Prostate gland (tissue), 2 donors: Measurements from ENCODE around the gene MCCC2. TPM values are rescaled to one million over a fixed set of nuclear protein-coding genes. Genes with fewer than 3 reads are reported as not detected.
"Not testable (repeated sequence)": the region's sequence is repeated elsewhere in the genome, so short reads cannot be mapped to it uniquely, and the experiment has no call there.

Source experiments
- DNase-seq: peaks from one replicate; pipeline ENCODE4 v3.0.0-alpha.2; 2019; ENCODE audit warnings: low spot score
- H3K27ac ChIP-seq, 2 donors: fragments of 200-600 bp; sonication (generic); 2 replicates each; pipeline ENCODE4 v1.5.1; 2017 to 2019
- H3K27me3 ChIP-seq: fragments of 200-600 bp; sonication (generic); replicated peaks from 2 replicates; pipeline ENCODE4 v1.5.1; 2019; ENCODE audit not compliant: insufficient read depth
- H3K36me3 ChIP-seq, 2 donors: fragments of 200-600 bp; sonication (generic); 1 replicate in 1 of 2; 2 replicates in 1 of 2; pipeline versions ENCODE4 v1.5.1 to v1.8.1; 2017 to 2019
- H3K4me1 ChIP-seq: fragments of 200-600 bp; sonication (generic); replicated peaks from 2 replicates; pipeline ENCODE4 v1.5.1; 2019
- H3K4me3 ChIP-seq, 2 donors: fragments of 200-600 bp; sonication (generic); 2 replicates each; pipeline ENCODE4 v1.5.1; 2017 to 2019
- H3K9me3 ChIP-seq: fragments of 200-600 bp; sonication (generic); 2 replicates; pipeline ENCODE4 v1.5.1; 2017
- POLR2A ChIP-seq: fragments of 450-650 bp; IDR thresholded peaks from one replicate; pipeline ENCODE4 v1.6.1; 2016; ENCODE audit warnings: antibody characterized with exemption, mild to moderate bottlenecking
- POLR2AphosphoS5 ChIP-seq: sonication (generic); formaldehyde crosslinking; IDR thresholded peaks from one replicate; pipeline ENCODE4 v1.6.1; 2017; ENCODE audit warnings: antibody characterized with exemption
- WGBS: methylation state at CpG from one replicate; pipeline ENCODE4 v1.1.5; 2018; 5-methylcytosine and 5-hydroxymethylcytosine counted together
- intact Hi-C: fragments of 100-400 bp; cut with DNase I; formaldehyde crosslinking; loops from one replicate; pipeline ENCODE4 v1.14.2; 2022
- total RNA-seq, 2 donors: library from RNA; depleted of rRNA; stranded (reverse); fragments of >200 nt; gene quantifications; one replicate each; pipeline ENCODE4 v1.1.0, GENCODE V29; 2016
- TF ChIP-seq, protein P1 (sequence below), 4 experiments: fragments of 200-600 bp in 2 of 4; fragments of 450-650 bp in 2 of 4; sonication (generic) in 2 of 4; IDR thresholded peaks; 1 replicate in 3 of 4; 2 replicates in 1 of 4; pipeline ENCODE4 v1.5.1; 2016 to 2019; ENCODE audit warnings: antibody characterized with exemption in 4 of 4, mild to moderate bottlenecking in 2 of 4, moderate library complexity in 2 of 4

Gene MCCC2
- total RNA-seq = 100 to 1,000 TPM in 1 of 2 donors, 10 to 100 TPM in 1; 53.0 to 141 TPM

DNA sequence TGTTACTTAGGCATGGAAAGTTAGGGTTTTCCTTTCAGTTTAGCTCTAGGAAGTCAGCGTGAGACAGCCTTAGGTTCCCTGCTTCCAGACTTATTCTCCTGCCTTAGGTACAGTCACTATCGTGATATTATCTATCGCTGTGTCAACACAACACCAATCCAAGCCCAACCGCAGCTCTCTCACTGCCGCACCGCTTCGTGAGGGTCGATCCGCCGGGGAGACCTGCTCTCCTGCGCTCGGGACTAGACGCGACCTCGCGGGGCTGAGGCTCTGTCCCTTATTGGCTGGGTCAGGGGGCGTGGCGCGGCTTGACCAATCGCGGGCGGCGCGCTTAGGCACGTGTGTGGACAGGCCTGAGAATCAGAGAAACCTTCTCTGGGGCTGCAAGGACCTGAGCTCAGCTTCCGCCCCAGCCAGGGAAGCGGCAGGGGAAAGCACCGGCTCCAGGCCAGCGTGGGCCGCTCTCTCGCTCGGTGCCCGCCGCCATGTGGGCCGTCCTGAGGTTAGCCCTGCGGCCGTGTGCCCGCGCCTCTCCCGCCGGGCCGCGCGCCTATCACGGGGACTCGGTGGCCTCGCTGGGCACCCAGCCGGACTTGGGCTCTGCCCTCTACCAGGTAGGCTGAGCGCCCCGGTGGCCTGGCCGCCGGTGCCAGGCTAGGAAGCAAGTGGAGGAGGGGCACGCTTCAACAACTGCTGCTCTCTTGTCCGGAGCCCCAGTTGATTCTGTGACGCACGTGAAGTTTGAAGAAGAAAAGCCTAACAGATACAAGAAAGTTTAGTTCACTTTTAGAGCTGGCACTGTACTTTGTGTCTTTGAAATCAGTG is at the start of gene MCCC2:
Gene MCCC2, plus strand, starts transcription at position 400 of the 825 bp plus-strand sequence. Its CDS starts 86 bp downstream, at position 486.
- DNase-seq = peak; percentile 93
- H3K4me3 ChIP-seq = peak within 1 kb of the TSS; percentile 58 to 67
- H3K4me1 ChIP-seq = peaks cover 9% of the 10 kb centered on the region
- H3K27ac ChIP-seq = peak within 1 kb of the TSS; percentile 86 to 88
- no peaks in the 10 kb centered on the region for H3K27me3 ChIP-seq
- H3K36me3 ChIP-seq = no peaks in the 10 kb centered on the region
- no peaks in the 10 kb centered on the region for H3K9me3 ChIP-seq
- intact Hi-C loops = no loop called here
- TF ChIP-seq POLR2A = peak; percentile 77
- TF ChIP-seq POLR2AphosphoS5 = peak; percentile 88
- TF ChIP-seq, protein P1, sequence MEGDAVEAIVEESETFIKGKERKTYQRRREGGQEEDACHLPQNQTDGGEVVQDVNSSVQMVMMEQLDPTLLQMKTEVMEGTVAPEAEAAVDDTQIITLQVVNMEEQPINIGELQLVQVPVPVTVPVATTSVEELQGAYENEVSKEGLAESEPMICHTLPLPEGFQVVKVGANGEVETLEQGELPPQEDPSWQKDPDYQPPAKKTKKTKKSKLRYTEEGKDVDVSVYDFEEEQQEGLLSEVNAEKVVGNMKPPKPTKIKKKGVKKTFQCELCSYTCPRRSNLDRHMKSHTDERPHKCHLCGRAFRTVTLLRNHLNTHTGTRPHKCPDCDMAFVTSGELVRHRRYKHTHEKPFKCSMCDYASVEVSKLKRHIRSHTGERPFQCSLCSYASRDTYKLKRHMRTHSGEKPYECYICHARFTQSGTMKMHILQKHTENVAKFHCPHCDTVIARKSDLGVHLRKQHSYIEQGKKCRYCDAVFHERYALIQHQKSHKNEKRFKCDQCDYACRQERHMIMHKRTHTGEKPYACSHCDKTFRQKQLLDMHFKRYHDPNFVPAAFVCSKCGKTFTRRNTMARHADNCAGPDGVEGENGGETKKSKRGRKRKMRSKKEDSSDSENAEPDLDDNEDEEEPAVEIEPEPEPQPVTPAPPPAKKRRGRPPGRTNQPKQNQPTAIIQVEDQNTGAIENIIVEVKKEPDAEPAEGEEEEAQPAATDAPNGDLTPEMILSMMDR (IDR thresholded peaks at IDR 0.05) = peak in 1 of 4 experiments; percentile 7
- WGBS = 4% methylated on average over 36 of the region's 56 CpGs

DNA sequence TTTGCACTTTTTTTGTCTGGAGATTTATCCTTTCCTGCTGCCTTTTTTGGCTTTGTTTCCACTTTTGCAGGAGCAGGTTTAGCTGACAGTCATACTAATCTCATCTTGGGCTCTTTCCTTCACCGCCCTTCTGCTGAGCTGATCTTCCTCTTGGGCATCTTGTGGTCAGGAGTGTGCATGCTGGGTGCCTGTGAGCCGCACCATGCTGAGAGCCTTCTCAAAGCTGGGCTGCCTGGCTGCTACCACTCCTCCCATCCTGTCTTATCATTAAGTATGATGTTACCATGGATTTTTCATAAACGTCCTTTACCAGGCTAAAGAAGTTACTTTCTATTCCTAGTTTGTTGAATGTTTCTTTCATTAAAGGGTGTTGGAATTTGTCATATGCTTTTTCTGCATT is 49.5 kb upstream of the MCCC2 start:
- Histone ChIP-seq H3K4me1 (no peaks in the 10 kb centered on the region), H3K36me3 (no peaks in the 10 kb centered on the region), H3K27me3 (no peaks in the 10 kb centered on the region), H3K9me3 (no peaks in the 10 kb centered on the region), H3K27ac (no peak overlapping the region), H3K4me3 (no peak overlapping the region)
- WGBS = 81% methylated on average over 3 of the region's 3 CpGs
- TF ChIP-seq POLR2A = no peak
- TF ChIP-seq POLR2AphosphoS5 = no peak
- TF ChIP-seq, protein P1 (IDR thresholded peaks at IDR 0.05) = no peak
- intact Hi-C loops = no loop called here
- DNase-seq = no peak

- not testable (repeated sequence) for H3K36me3 ChIP-seq
Measured at GRCh38 chr5:71550885-71551284, 36.3 kb upstream of the MCCC2 start.

GRCh38 chr5:71551582-71551981 is 35.6 kb upstream of the MCCC2 start:
- H3K27me3 ChIP-seq, H3K9me3 ChIP-seq, intact Hi-C loops, H3K4me3 ChIP-seq, H3K4me1 ChIP-seq, H3K36me3 ChIP-seq, H3K27ac ChIP-seq, DNase-seq: not testable (repeated sequence)
- WGBS = 98% methylated on average over 15 of the region's 27 CpGs

More at GRCh38 chr5:71550885-71551284, 36.3 kb upstream of the MCCC2 start:
- intact Hi-C loops, H3K4me3 ChIP-seq, H3K27ac ChIP-seq, DNase-seq, H3K4me1 ChIP-seq, H3K9me3 ChIP-seq, H3K27me3 ChIP-seq: not testable (repeated sequence)
- 98% methylated on average over 7 of the region's 7 CpGs for WGBS

GRCh38 chr5:71552026-71552749 is 35.0 kb upstream of the MCCC2 start:
- intact Hi-C loops, H3K27me3 ChIP-seq, H3K4me1 ChIP-seq, H3K4me3 ChIP-seq, H3K27ac ChIP-seq, DNase-seq, H3K36me3 ChIP-seq, H3K9me3 ChIP-seq: not testable (repeated sequence)
- 98% methylated on average over 23 of the region's 53 CpGs for WGBS

DNA sequence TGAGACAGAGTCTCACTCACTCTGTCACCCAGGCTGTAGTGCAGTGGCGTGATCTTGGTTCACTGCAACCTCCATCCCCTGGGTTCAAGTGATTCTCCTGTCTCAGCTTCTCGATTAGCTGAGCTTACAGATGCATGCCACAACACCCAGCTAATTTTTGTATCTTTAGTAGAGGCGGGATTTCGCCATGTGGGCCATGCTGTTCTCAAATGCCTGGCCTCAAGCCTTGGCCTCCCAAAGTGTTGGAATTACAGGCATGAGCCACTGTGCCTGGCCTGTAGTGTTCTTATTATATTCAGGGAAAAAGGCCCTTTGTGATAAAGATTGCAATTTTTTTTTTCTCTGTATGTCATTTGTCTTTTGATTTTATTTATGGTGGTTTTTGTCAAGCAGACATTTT is 24.0 kb upstream of the MCCC2 start:
- H3K36me3 ChIP-seq = peaks cover 0 to 4% of the 10 kb centered on the region in 2 donors
- DNase-seq = no peak
- TF ChIP-seq POLR2A = no peak
- TF ChIP-seq POLR2AphosphoS5 = no peak
- TF ChIP-seq, protein P1 (IDR thresholded peaks at IDR 0.05) = no peak
- H3K4me3 ChIP-seq = no peak overlapping the region
- intact Hi-C loops = no loop called here
- WGBS = 96% methylated on average over 4 of the region's 4 CpGs
- H3K9me3 ChIP-seq = no peaks in the 10 kb centered on the region
- no peaks in the 10 kb centered on the region for H3K4me1 ChIP-seq
- no peaks in the 10 kb centered on the region for H3K27me3 ChIP-seq
- no peak overlapping the region for H3K27ac ChIP-seq
